ENCODE data around the gene TCEA3.
A peak's percentile ranks its signal among the peaks of the same experiment; 100 is the strongest.

TCEA3 gene

GRCh38 chr1:23405946-23406345 is 18.6 kb downstream of the TCEA3 start:
- DNase-seq (ENCODE audit: low read depth, low spot score), result no peak
- no peak for TF ChIP-seq FOXP2 (optimal IDR thresholded peaks at IDR 0.05; ENCODE audit: control extremely low read depth, extremely low read length, insufficient read depth)
- no peak for TF ChIP-seq EZH2 (IDR thresholded peaks at IDR 0.05)
- no peak for TF ChIP-seq POLR2AphosphoS5 (IDR thresholded peaks at IDR 0.05; ENCODE audit: borderline replicate concordance, low read depth, low read length)
- Histone ChIP-seq H3K27ac (no peak overlapping the region), H3K4me3 (no peak overlapping the region), H3K9me3 (ENCODE audit: low read depth, low read length) (no peaks in the 10 kb centered on the region), H3K9ac (ENCODE audit: insufficient read length) (no peak overlapping the region), H3K36me3 (ENCODE audit: insufficient read depth, low read length) (peaks cover 3% of the 10 kb centered on the region; the same call in 1 of the 2 replicates)

- peaks cover 5% of the 10 kb centered on the region; the same call in 1 of the 2 replicates for H3K36me3 ChIP-seq (ENCODE audit: insufficient read depth, low read length)
- H3K9me3 ChIP-seq (ENCODE audit: low read depth, low read length), result no peaks in the 10 kb centered on the region
- no peak overlapping the region for H3K4me3 ChIP-seq
- no peak overlapping the region for H3K27ac ChIP-seq
- TF ChIP-seq POLR2AphosphoS5 (IDR thresholded peaks at IDR 0.05; ENCODE audit: borderline replicate concordance, low read depth, low read length) (no peak), EZH2 (IDR thresholded peaks at IDR 0.05) (no peak), FOXP2 (optimal IDR thresholded peaks at IDR 0.05; ENCODE audit: control extremely low read depth, extremely low read length, insufficient read depth) (peak; percentile 49)
- peak; percentile 35 for DNase-seq (ENCODE audit: low read depth, low spot score)
- H3K9ac ChIP-seq (ENCODE audit: insufficient read length), result peak overlapping the region; percentile 22
These were observed 20.6 kb downstream of the TCEA3 start for GRCh38 chr1:23403735-23404486.

GRCh38 chr1:23403355-23403734 is 21.2 kb downstream of the TCEA3 start:
- DNase-seq (ENCODE audit: low read depth, low spot score), result no peak

DNA sequence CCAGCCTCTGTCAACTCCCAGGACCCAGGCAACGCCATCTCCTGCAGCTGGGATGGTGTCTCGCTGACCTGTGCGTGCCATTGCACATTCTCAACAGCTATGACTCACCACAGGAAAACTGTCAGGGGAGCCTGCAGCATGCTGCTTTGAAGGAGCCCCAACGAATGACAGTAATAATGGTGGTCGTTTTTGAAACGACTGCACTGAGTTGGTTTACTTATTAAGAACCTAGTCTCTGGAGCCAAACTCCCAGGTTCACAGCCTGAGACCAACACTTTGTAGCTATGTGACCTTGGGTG is 21.6 kb downstream of the TCEA3 start:
- Histone ChIP-seq H3K36me3 (ENCODE audit: insufficient read depth, low read length) (peaks cover 5% of the 10 kb centered on the region; the same call in 1 of the 2 replicates), H3K9me3 (ENCODE audit: low read depth, low read length) (no peaks in the 10 kb centered on the region), H3K4me3 (no peak overlapping the region), H3K9ac (ENCODE audit: insufficient read length) (no peak overlapping the region), H3K27ac (no peak overlapping the region)
- no peak for DNase-seq (ENCODE audit: low read depth, low spot score)
- TF ChIP-seq FOXP2 (optimal IDR thresholded peaks at IDR 0.05; ENCODE audit: control extremely low read depth, extremely low read length, insufficient read depth), result no peak

More at GRCh38 chr1:23403355-23403734, 21.2 kb downstream of the TCEA3 start:
- Histone ChIP-seq H3K27ac (no peak overlapping the region), H3K36me3 (ENCODE audit: insufficient read depth, low read length) (peaks cover 5% of the 10 kb centered on the region; the same call in 1 of the 2 replicates), H3K9ac (ENCODE audit: insufficient read length) (no peak overlapping the region), H3K9me3 (ENCODE audit: low read depth, low read length) (no peaks in the 10 kb centered on the region), H3K4me3 (no peak overlapping the region)
- no peak for TF ChIP-seq EZH2 (IDR thresholded peaks at IDR 0.05)
- no peak for TF ChIP-seq POLR2AphosphoS5 (IDR thresholded peaks at IDR 0.05; ENCODE audit: borderline replicate concordance, low read depth, low read length)

DNA sequence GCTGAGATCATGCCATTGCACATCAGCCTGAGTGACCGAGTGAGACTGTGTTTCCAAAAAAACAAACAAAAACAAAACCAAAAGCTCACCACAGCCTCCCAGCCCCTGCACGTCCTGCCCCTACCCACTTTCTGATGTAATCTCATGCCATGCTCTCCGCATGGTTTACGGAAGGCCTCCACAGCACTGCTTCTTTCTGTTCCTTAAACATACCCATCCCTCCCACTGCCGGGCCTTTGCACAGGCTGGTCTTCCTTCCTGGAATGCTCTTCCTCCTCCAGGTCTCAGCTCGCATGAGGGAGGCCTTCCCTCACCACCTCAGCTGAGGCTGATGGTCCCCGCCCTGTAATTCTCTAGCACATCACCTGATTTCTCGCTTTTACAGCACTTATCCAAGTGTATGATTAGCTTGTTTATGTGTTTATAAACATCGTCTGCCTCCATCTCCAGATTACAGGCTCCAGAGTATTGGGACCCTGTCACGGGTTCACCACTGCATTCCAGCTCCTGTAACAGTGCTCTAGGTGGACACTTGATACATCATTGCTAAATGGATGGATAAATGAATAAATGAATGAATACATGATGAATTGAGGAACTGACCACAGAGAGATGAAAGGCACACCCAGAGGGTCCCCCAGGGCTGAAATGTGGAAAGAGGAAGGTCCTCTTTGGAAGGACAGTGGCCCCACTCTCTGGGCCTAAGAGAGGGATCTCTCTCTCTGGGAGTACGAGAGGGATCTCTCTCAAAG is 22.1 kb downstream of the TCEA3 start:
- Histone ChIP-seq H3K4me3 (no peak overlapping the region), H3K9ac (ENCODE audit: insufficient read length) (no peak overlapping the region), H3K9me3 (ENCODE audit: low read depth, low read length) (no peaks in the 10 kb centered on the region), H3K27ac (no peak overlapping the region), H3K36me3 (ENCODE audit: insufficient read depth, low read length) (peaks cover 5% of the 10 kb centered on the region; the same call in 1 of the 2 replicates)
- no peak for DNase-seq (ENCODE audit: low read depth, low spot score)
- no peak for TF ChIP-seq FOXP2 (optimal IDR thresholded peaks at IDR 0.05; ENCODE audit: control extremely low read depth, extremely low read length, insufficient read depth)
- TF ChIP-seq POLR2AphosphoS5 (IDR thresholded peaks at IDR 0.05; ENCODE audit: borderline replicate concordance, low read depth, low read length), result no peak
- TF ChIP-seq EZH2 (IDR thresholded peaks at IDR 0.05), result no peak

DNA sequence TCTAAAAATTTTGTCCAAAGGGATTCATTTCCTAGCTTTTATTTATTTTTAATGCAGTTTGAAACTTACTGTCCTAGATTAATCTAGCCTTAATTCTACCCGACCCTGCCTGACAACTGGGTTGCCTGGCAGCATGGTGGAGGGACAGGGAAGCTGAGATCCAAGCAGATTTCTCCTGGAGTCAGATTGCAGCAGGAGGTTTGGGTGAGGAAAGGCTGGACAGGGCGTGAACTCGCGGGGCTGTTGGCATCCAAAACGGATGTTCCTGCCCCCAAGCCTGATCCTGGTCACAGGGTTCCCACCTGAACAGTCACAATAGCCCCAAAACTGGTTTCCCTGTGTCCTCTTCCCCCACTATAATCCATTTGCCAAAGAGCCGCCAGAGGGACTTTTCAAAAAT is 23.2 kb downstream of the TCEA3 start:
- Histone ChIP-seq H3K36me3 (ENCODE audit: insufficient read depth, low read length) (peaks cover 5% of the 10 kb centered on the region; the same call in 1 of the 2 replicates), H3K4me3 (no peak overlapping the region), H3K27ac (no peak overlapping the region), H3K9ac (ENCODE audit: insufficient read length) (no peak overlapping the region), H3K9me3 (ENCODE audit: low read depth, low read length) (no peaks in the 10 kb centered on the region)
- no peak for DNase-seq (ENCODE audit: low read depth, low spot score)
- no peak for TF ChIP-seq POLR2AphosphoS5 (IDR thresholded peaks at IDR 0.05; ENCODE audit: borderline replicate concordance, low read depth, low read length)
- no peak for TF ChIP-seq EZH2 (IDR thresholded peaks at IDR 0.05)
- no peak for TF ChIP-seq FOXP2 (optimal IDR thresholded peaks at IDR 0.05; ENCODE audit: control extremely low read depth, extremely low read length, insufficient read depth)

DNA sequence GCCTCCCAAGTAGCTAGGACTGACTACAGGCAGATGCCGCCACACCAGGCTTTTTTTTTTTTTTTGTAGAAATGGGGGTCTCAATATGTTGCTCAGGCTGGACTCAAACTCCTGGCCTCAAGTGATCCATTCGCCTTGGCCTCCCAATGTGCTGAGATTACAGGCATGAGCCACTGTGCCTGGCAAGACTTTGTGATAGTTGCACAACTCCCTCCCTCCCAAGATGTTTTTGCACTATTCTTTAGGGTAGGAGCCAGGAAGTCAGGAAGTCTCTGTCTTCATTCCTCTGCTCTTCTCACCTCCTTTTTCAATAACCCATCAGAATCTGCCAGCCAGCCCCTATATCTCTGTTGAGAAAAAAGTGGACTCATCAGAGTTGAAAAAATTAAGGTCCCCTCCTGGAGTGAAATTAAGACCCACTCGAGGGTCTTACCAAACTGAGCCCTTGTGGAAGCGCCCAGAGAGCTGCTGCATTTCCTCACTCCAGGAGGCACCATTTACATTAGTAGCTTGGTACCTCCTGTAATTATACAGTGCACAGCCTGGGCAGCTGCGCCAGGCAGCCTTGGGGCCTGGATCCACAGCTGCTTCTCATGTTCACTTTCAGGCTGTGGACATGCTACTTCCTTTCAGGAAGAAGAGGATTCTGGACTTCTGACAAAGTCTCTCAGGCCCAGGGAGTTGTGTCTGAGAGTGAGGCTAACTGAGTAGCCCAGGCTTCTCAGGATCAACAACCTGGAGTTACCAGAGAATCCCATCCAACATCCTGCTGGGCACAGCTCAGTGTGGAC is 24.0 kb downstream of the TCEA3 start:
- no peak overlapping the region for H3K4me3 ChIP-seq
- no peak overlapping the region for H3K9ac ChIP-seq (ENCODE audit: insufficient read length)
- no peaks in the 10 kb centered on the region for H3K9me3 ChIP-seq (ENCODE audit: low read depth, low read length)
- peaks cover 10% of the 10 kb centered on the region; the same call in 1 of the 2 replicates for H3K36me3 ChIP-seq (ENCODE audit: insufficient read depth, low read length)
- no peak for DNase-seq (ENCODE audit: low read depth, low spot score)
- no peak overlapping the region for H3K27ac ChIP-seq
- TF ChIP-seq POLR2AphosphoS5 (IDR thresholded peaks at IDR 0.05; ENCODE audit: borderline replicate concordance, low read depth, low read length) (no peak), EZH2 (IDR thresholded peaks at IDR 0.05) (no peak), FOXP2 (optimal IDR thresholded peaks at IDR 0.05; ENCODE audit: control extremely low read depth, extremely low read length, insufficient read depth) (no peak)

DNA sequence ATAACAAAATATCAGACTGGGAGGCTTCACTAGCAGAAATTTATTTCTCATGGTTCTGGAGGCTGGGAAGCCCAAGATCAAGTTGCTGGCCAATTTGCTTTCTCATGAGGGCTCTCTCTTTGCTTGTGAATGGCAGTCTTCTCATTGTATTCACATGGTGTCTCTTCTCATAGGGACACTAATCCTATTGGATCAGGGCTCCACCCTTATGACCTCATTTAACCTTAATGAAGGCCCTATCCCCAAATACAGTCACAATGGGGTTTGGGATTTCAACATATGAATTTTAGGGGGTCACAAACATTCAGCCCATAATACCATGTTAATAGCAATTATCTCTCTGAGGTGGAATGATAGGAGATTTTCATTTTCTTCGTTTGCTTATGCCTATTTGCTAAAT is 25.3 kb downstream of the TCEA3 start:
- H3K4me3 ChIP-seq, result no peak overlapping the region
- H3K36me3 ChIP-seq (ENCODE audit: insufficient read depth, low read length), result peaks cover 10% of the 10 kb centered on the region; the same call in 1 of the 2 replicates
- no peak for TF ChIP-seq FOXP2 (optimal IDR thresholded peaks at IDR 0.05; ENCODE audit: control extremely low read depth, extremely low read length, insufficient read depth)
- TF ChIP-seq EZH2 (IDR thresholded peaks at IDR 0.05), result no peak
- TF ChIP-seq POLR2AphosphoS5 (IDR thresholded peaks at IDR 0.05; ENCODE audit: borderline replicate concordance, low read depth, low read length), result no peak
- no peak overlapping the region for H3K9ac ChIP-seq (ENCODE audit: insufficient read length)
- no peaks in the 10 kb centered on the region for H3K9me3 ChIP-seq (ENCODE audit: low read depth, low read length)
- DNase-seq (ENCODE audit: low read depth, low spot score), result no peak
- H3K27ac ChIP-seq, result no peak overlapping the region

Measured in SK-N-MC (cell line).